CD1c-positive myeloid dendritic cell (primary cell): Measurements from ENCODE around the gene NEU4.

Experiments
- DNase-seq: peaks from one replicate; pipeline ENCODE4 v3.0.0-alpha.2; 2016; ENCODE audit errors: extremely low spot score

Gene NEU4

GRCh38 chr2:241864168-241864849 lies 55.3 kb downstream of the NEU4 start:
- no peak for DNase-seq

- DNase-seq = no peak
Measured at GRCh38 chr2:241864850-241865213, 55.8 kb downstream of the NEU4 start.

- no peak for DNase-seq
Measured at GRCh38 chr2:241865416-241865956, 56.5 kb downstream of the NEU4 start.

- no peak for DNase-seq
Measured at GRCh38 chr2:241865957-241866789, 57.2 kb downstream of the NEU4 start.
